ENCODE data around the gene KRT26. TPM values are rescaled to one million over a fixed set of nuclear protein-coding genes. Genes with fewer than 3 reads are reported as not detected.
"Not testable (repeated sequence)": the region's sequence is repeated elsewhere in the genome, so short reads cannot be mapped to it uniquely, and the experiment has no call there.

Gene KRT26
- total and polyA plus RNA-seq, 2 experiments from 2014 or later, result not detected

DNA sequence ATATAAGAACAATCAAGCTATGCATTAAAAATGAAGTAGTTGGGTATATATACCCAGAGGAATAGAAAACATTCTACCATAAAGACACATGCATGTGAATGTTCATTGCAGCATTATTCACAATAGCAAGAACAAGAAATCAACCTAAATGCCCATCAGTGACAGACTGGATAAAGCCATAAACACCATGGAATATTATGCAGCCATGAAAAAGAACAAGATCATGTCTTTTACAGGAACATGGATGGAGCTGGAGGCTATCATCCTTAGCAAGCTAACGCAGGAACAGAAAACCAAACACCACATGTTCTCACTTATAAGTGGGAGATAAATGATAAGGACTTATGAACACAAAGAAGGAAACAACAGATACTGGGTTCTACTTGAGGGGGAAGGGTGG is 23.3 kb downstream of the KRT26 start:
- H3K27me3 Mint-ChIP-seq (ENCODE audit: insufficient read depth, low read depth, poor library complexity); H3K9me3 Mint-ChIP-seq; H3K27ac ChIP-seq (ENCODE audit: low read depth); H3K27me3 ChIP-seq (ENCODE audit: insufficient read depth); H2AFZ ChIP-seq; H3K27ac Mint-ChIP-seq; H4K20me1 ChIP-seq (replicated peaks; ENCODE audit: insufficient read depth); H3F3A ChIP-seq (replicated peaks; ENCODE audit: low read depth); H3K9me2 ChIP-seq (ENCODE audit: insufficient read depth); H3K36me3 ChIP-seq (ENCODE audit: insufficient read depth); H3K4me2 ChIP-seq; H3K4me1 ChIP-seq (ENCODE audit: insufficient read depth); H3K79me2 ChIP-seq (replicated peaks; ENCODE audit: insufficient read depth); H3K4me3 ChIP-seq; H3K36me3 Mint-ChIP-seq (ENCODE audit: low read depth); ATAC-seq; DNase-seq (ENCODE audit: low spot score); H3K4me3 Mint-ChIP-seq; H3K4me1 Mint-ChIP-seq: not testable (repeated sequence)

DNA sequence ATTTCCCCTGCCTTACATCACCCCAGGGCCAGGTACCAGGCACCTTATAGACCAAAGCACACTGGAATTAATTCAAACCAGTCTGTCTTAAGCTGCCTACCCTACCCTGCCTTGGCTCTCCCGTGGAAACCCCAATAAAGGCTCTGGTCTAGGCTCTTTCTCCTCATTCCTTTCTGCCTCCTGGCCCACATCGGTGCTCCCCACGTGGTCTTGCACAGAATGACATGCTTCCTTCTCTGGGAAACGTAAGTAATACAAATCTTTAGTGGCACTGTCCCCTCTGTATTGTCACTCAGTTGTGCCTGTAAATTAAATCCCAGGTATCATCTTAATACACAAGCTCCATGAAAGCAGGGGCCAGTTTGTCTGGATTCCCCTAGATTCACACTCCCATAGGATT is 33.4 kb downstream of the KRT26 start:
- Histone ChIP-seq H2AFZ (no peak overlapping the region), H3K27ac (ENCODE audit: low read depth) (no peak overlapping the region), H3K4me2 (no peak overlapping the region), H4K20me1 (replicated peaks; ENCODE audit: insufficient read depth) (no peaks in the 10 kb centered on the region), H3K4me3 (no peak overlapping the region), H3K27me3 (ENCODE audit: insufficient read depth) (no peaks in the 10 kb centered on the region), H3K4me1 (ENCODE audit: insufficient read depth) (no peaks in the 10 kb centered on the region), H3K79me2 (replicated peaks; ENCODE audit: insufficient read depth) (no peaks in the 10 kb centered on the region), H3K36me3 (ENCODE audit: insufficient read depth) (no peaks in the 10 kb centered on the region), H3F3A (replicated peaks; ENCODE audit: low read depth) (no peaks in the 10 kb centered on the region), H3K9me2 (ENCODE audit: insufficient read depth) (peaks cover 8% of the 10 kb centered on the region; the same call in 1 of the 2 replicates)
- H3K27me3 Mint-ChIP-seq (ENCODE audit: insufficient read depth, low read depth, poor library complexity), result no peaks in the 10 kb centered on the region
- ATAC-seq (no peak), DNase-seq (ENCODE audit: low spot score) (no peak)
- peaks cover 16% of the 10 kb centered on the region; the same call in 2 of the 3 replicates for H3K9me3 Mint-ChIP-seq
- no peak overlapping the region for H3K4me3 Mint-ChIP-seq
- H3K4me1 Mint-ChIP-seq, result no peaks in the 10 kb centered on the region
- H3K27ac Mint-ChIP-seq, result no peak overlapping the region
- peaks cover 3% of the 10 kb centered on the region; the same call in 1 of the 3 replicates for H3K36me3 Mint-ChIP-seq (ENCODE audit: low read depth)
- TF ChIP-seq NANOG (IDR thresholded peaks at IDR 0.05; ENCODE audit: borderline replicate concordance) (no peak), JUNB (IDR thresholded peaks at IDR 0.05; ENCODE audit: unreplicated experiment) (no peak), EZH2 (IDR thresholded peaks at IDR 0.05; ENCODE audit: low read depth, unreplicated experiment) (no peak), POLR2AphosphoS5 (IDR thresholded peaks at IDR 0.05; ENCODE audit: low read depth) (no peak), EZH2phosphoT487 (IDR thresholded peaks at IDR 0.05; ENCODE audit: unreplicated experiment) (no peak), ZNF331 (CRISPR knock-in tag; IDR thresholded peaks at IDR 0.05; ENCODE audit: low read depth) (no peak), CREB1 (CRISPR knock-in tag; IDR thresholded peaks at IDR 0.05; ENCODE audit: low read depth) (no peak)
- TF ChIP-seq, protein P1, sequence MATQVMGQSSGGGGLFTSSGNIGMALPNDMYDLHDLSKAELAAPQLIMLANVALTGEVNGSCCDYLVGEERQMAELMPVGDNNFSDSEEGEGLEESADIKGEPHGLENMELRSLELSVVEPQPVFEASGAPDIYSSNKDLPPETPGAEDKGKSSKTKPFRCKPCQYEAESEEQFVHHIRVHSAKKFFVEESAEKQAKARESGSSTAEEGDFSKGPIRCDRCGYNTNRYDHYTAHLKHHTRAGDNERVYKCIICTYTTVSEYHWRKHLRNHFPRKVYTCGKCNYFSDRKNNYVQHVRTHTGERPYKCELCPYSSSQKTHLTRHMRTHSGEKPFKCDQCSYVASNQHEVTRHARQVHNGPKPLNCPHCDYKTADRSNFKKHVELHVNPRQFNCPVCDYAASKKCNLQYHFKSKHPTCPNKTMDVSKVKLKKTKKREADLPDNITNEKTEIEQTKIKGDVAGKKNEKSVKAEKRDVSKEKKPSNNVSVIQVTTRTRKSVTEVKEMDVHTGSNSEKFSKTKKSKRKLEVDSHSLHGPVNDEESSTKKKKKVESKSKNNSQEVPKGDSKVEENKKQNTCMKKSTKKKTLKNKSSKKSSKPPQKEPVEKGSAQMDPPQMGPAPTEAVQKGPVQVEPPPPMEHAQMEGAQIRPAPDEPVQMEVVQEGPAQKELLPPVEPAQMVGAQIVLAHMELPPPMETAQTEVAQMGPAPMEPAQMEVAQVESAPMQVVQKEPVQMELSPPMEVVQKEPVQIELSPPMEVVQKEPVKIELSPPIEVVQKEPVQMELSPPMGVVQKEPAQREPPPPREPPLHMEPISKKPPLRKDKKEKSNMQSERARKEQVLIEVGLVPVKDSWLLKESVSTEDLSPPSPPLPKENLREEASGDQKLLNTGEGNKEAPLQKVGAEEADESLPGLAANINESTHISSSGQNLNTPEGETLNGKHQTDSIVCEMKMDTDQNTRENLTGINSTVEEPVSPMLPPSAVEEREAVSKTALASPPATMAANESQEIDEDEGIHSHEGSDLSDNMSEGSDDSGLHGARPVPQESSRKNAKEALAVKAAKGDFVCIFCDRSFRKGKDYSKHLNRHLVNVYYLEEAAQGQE (IDR thresholded peaks at IDR 0.05; ENCODE audit: unreplicated experiment), result no peak
- TF ChIP-seq, protein P2, sequence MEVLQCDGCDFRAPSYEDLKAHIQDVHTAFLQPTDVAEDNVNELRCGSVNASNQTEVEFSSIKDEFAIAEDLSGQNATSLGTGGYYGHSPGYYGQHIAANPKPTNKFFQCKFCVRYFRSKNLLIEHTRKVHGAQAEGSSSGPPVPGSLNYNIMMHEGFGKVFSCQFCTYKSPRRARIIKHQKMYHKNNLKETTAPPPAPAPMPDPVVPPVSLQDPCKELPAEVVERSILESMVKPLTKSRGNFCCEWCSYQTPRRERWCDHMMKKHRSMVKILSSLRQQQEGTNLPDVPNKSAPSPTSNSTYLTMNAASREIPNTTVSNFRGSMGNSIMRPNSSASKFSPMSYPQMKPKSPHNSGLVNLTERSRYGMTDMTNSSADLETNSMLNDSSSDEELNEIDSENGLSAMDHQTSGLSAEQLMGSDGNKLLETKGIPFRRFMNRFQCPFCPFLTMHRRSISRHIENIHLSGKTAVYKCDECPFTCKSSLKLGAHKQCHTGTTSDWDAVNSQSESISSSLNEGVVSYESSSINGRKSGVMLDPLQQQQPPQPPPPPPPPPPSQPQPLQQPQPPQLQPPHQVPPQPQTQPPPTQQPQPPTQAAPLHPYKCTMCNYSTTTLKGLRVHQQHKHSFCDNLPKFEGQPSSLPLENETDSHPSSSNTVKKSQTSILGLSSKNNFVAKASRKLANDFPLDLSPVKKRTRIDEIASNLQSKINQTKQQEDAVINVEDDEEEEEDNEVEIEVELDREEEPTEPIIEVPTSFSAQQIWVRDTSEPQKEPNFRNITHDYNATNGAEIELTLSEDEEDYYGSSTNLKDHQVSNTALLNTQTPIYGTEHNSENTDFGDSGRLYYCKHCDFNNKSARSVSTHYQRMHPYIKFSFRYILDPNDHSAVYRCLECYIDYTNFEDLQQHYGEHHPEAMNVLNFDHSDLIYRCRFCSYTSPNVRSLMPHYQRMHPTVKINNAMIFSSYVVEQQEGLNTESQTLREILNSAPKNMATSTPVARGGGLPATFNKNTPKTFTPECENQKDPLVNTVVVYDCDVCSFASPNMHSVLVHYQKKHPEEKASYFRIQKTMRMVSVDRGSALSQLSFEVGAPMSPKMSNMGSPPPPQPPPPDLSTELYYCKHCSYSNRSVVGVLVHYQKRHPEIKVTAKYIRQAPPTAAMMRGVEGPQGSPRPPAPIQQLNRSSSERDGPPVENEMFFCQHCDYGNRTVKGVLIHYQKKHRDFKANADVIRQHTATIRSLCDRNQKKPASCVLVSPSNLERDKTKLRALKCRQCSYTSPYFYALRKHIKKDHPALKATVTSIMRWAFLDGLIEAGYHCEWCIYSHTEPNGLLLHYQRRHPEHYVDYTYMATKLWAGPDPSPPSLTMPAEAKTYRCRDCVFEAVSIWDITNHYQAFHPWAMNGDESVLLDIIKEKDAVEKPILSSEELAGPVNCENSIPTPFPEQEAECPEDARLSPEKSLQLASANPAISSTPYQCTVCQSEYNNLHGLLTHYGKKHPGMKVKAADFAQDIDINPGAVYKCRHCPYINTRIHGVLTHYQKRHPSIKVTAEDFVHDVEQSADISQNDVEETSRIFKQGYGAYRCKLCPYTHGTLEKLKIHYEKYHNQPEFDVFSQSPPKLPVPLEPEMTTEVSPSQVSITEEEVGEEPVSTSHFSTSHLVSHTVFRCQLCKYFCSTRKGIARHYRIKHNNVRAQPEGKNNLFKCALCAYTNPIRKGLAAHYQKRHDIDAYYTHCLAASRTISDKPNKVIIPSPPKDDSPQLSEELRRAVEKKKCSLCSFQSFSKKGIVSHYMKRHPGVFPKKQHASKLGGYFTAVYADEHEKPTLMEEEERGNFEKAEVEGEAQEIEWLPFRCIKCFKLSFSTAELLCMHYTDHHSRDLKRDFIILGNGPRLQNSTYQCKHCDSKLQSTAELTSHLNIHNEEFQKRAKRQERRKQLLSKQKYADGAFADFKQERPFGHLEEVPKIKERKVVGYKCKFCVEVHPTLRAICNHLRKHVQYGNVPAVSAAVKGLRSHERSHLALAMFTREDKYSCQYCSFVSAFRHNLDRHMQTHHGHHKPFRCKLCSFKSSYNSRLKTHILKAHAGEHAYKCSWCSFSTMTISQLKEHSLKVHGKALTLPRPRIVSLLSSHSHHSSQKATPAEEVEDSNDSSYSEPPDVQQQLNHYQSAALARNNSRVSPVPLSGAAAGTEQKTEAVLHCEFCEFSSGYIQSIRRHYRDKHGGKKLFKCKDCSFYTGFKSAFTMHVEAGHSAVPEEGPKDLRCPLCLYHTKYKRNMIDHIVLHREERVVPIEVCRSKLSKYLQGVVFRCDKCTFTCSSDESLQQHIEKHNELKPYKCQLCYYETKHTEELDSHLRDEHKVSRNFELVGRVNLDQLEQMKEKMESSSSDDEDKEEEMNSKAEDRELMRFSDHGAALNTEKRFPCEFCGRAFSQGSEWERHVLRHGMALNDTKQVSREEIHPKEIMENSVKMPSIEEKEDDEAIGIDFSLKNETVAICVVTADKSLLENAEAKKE (CRISPR knock-in tag; IDR thresholded peaks at IDR 0.05), result no peak
- TF ChIP-seq, protein P3, sequence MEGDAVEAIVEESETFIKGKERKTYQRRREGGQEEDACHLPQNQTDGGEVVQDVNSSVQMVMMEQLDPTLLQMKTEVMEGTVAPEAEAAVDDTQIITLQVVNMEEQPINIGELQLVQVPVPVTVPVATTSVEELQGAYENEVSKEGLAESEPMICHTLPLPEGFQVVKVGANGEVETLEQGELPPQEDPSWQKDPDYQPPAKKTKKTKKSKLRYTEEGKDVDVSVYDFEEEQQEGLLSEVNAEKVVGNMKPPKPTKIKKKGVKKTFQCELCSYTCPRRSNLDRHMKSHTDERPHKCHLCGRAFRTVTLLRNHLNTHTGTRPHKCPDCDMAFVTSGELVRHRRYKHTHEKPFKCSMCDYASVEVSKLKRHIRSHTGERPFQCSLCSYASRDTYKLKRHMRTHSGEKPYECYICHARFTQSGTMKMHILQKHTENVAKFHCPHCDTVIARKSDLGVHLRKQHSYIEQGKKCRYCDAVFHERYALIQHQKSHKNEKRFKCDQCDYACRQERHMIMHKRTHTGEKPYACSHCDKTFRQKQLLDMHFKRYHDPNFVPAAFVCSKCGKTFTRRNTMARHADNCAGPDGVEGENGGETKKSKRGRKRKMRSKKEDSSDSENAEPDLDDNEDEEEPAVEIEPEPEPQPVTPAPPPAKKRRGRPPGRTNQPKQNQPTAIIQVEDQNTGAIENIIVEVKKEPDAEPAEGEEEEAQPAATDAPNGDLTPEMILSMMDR (conservative IDR thresholded peaks at IDR 0.05; ENCODE audit: low read depth in 2 of 2), result no peak

Measured in GM23338 (cell line).